GM18508 (cell line): Measurements from ENCODE around the gene PIAS2.
"Not testable (repeated sequence)": the region's sequence is repeated elsewhere in the genome, so short reads cannot be mapped to it uniquely, and the experiment has no call there.

Source experiments
- ATAC-seq: cut with Tn5 transposase; IDR thresholded peaks from one replicate; pipeline ENCODE4 v1.9.1; 2021; ENCODE audit warnings: moderate number of reproducible peaks; ENCODE audit not compliant: insufficient read depth, unreplicated experiment

PIAS2 gene

GRCh38 chr18:46909497-46909896, 7.8 kb downstream of the PIAS2 start:
- ATAC-seq, result no peak

- ATAC-seq, result no peak
These were observed 13.9 kb downstream of the PIAS2 start for GRCh38 chr18:46903406-46903805.

GRCh38 chr18:46899274-46899948, 17.9 kb downstream of the PIAS2 start:
- ATAC-seq, result peak; percentile 62

GRCh38 chr18:46894124-46894523, 23.2 kb downstream of the PIAS2 start:
- no peak for ATAC-seq

- ATAC-seq, result no peak
These were observed 23.9 kb downstream of the PIAS2 start for GRCh38 chr18:46893360-46893759.

- ATAC-seq, result peak; percentile 37
These were observed 24.5 kb downstream of the PIAS2 start for GRCh38 chr18:46892842-46893241.

GRCh38 chr18:46891742-46892214, 25.5 kb downstream of the PIAS2 start:
- peak; percentile 61 for ATAC-seq

- no peak for ATAC-seq
These were observed 28.3 kb downstream of the PIAS2 start for GRCh38 chr18:46888965-46889364.

- no peak for ATAC-seq
These were observed 30.4 kb downstream of the PIAS2 start for GRCh38 chr18:46886893-46887292.

GRCh38 chr18:46883180-46883579, 34.1 kb downstream of the PIAS2 start:
- no peak for ATAC-seq

- no peak for ATAC-seq
These were observed 39.8 kb downstream of the PIAS2 start for GRCh38 chr18:46877329-46877987.

- no peak for ATAC-seq
These were observed 49.0 kb downstream of the PIAS2 start for GRCh38 chr18:46868169-46868921.

GRCh38 chr18:46867367-46868143, 49.8 kb downstream of the PIAS2 start:
- no peak for ATAC-seq

- ATAC-seq, result no peak
These were observed 50.8 kb downstream of the PIAS2 start for GRCh38 chr18:46866523-46866922.

- not testable (repeated sequence) for ATAC-seq
These were observed 52.1 kb downstream of the PIAS2 start for GRCh38 chr18:46865245-46865644.

GRCh38 chr18:46859855-46860254, 57.5 kb downstream of the PIAS2 start:
- no peak for ATAC-seq

GRCh38 chr18:46858290-46858689, 59.0 kb downstream of the PIAS2 start:
- ATAC-seq, result no peak

GRCh38 chr18:46856973-46857372, 60.3 kb downstream of the PIAS2 start:
- ATAC-seq, result no peak

- ATAC-seq, result no peak
These were observed 68.3 kb downstream of the PIAS2 start for GRCh38 chr18:46849007-46849406.

GRCh38 chr18:46843372-46843771, 73.9 kb downstream of the PIAS2 start:
- no peak for ATAC-seq
